ENCODE data around the gene SYT2. TPM values are rescaled to one million over a fixed set of nuclear protein-coding genes. Genes with fewer than 3 reads are reported as not detected.

Gene SYT2
- total and polyA plus RNA-seq, 4 donors: 0.01 to 0.23 (median 0.03) TPM

- H3K4me1 ChIP-seq (ENCODE audit: control insufficient read depth in 5 of 5, insufficient read depth in 5 of 5, low read length in 5 of 5): no peaks in the 10 kb centered on the region
- no peaks in the 10 kb centered on the region for H3K36me3 ChIP-seq (ENCODE audit: control insufficient read depth in 4 of 4, insufficient read depth in 4 of 4, low read length in 4 of 4)
- H3K9me3 ChIP-seq (ENCODE audit: control insufficient read depth in 4 of 4, insufficient read depth in 3 of 4, low read length in 3 of 4): no peaks in the 10 kb centered on the region
- 63 to 64% methylated on average over 3 of the region's 3 CpGs for WGBS, 2 donors
- no peak overlapping the region for H3K4me3 ChIP-seq
- no peak overlapping the region for H3K9ac ChIP-seq (ENCODE audit: insufficient read depth in 1 of 2, low read length in 2 of 2)
- no peak for TF ChIP-seq CTCF (IDR thresholded peaks at IDR 0.05; ENCODE audit: control extremely low read depth, extremely low read depth)
- DNase-seq (no peak), ATAC-seq (ENCODE audit: insufficient read depth, low FRiP score) (no peak)
- H3K27ac ChIP-seq (ENCODE audit: low read depth in 1 of 2, low read length in 1 of 2): no peak overlapping the region
- peaks cover 0 to 4% (median 0%) of the 10 kb centered on the region in 3 donors for H3K27me3 ChIP-seq (ENCODE audit: control insufficient read depth in 3 of 3, insufficient read depth in 3 of 3, low read length in 2 of 3)
Measured at GRCh38 chr1:202689082-202689481, 21.2 kb downstream of the SYT2 start.

GRCh38 chr1:202688401-202688800 is 21.9 kb downstream of the SYT2 start:
- 71 to 81% methylated on average over 7 of the region's 7 CpGs for WGBS, 2 donors
- Histone ChIP-seq H3K9me3 (ENCODE audit: control insufficient read depth in 4 of 4, insufficient read depth in 3 of 4, low read length in 3 of 4) (no peaks in the 10 kb centered on the region), H3K4me3 (no peak overlapping the region), H3K9ac (ENCODE audit: insufficient read depth in 1 of 2, low read length in 2 of 2) (no peak overlapping the region), H3K4me1 (ENCODE audit: control insufficient read depth in 5 of 5, insufficient read depth in 5 of 5, low read length in 5 of 5) (no peaks in the 10 kb centered on the region), H3K27ac (ENCODE audit: low read depth in 1 of 2, low read length in 1 of 2) (no peak overlapping the region), H3K27me3 (ENCODE audit: control insufficient read depth in 3 of 3, insufficient read depth in 3 of 3, low read length in 2 of 3) (peaks cover 0 to 4% (median 0%) of the 10 kb centered on the region in 3 donors), H3K36me3 (ENCODE audit: control insufficient read depth in 4 of 4, insufficient read depth in 4 of 4, low read length in 4 of 4) (no peaks in the 10 kb centered on the region)
- DNase-seq (no peak), ATAC-seq (ENCODE audit: insufficient read depth, low FRiP score) (no peak)
- TF ChIP-seq CTCF (IDR thresholded peaks at IDR 0.05; ENCODE audit: control extremely low read depth, extremely low read depth): no peak

- no peaks in the 10 kb centered on the region for H3K36me3 ChIP-seq (ENCODE audit: control insufficient read depth in 4 of 4, insufficient read depth in 4 of 4, low read length in 4 of 4)
- H3K4me3 ChIP-seq: no peak overlapping the region
- no peak overlapping the region for H3K9ac ChIP-seq (ENCODE audit: insufficient read depth in 1 of 2, low read length in 2 of 2)
- no peak overlapping the region for H3K27ac ChIP-seq (ENCODE audit: low read depth in 1 of 2, low read length in 1 of 2)
- H3K9me3 ChIP-seq (ENCODE audit: control insufficient read depth in 4 of 4, insufficient read depth in 3 of 4, low read length in 3 of 4): no peaks in the 10 kb centered on the region
- no peak for DNase-seq
- TF ChIP-seq CTCF (IDR thresholded peaks at IDR 0.05; ENCODE audit: control extremely low read depth, extremely low read depth): no peak
- H3K4me1 ChIP-seq (ENCODE audit: control insufficient read depth in 5 of 5, insufficient read depth in 5 of 5, low read length in 5 of 5): no peaks in the 10 kb centered on the region
- 75 to 86% methylated on average over 3 of the region's 3 CpGs for WGBS, 2 donors
- no peak for ATAC-seq (ENCODE audit: insufficient read depth, low FRiP score)
- peaks cover 0 to 4% (median 0%) of the 10 kb centered on the region in 3 donors for H3K27me3 ChIP-seq (ENCODE audit: control insufficient read depth in 3 of 3, insufficient read depth in 3 of 3, low read length in 2 of 3)
Measured at GRCh38 chr1:202687798-202688197, 22.5 kb downstream of the SYT2 start.

DNA sequence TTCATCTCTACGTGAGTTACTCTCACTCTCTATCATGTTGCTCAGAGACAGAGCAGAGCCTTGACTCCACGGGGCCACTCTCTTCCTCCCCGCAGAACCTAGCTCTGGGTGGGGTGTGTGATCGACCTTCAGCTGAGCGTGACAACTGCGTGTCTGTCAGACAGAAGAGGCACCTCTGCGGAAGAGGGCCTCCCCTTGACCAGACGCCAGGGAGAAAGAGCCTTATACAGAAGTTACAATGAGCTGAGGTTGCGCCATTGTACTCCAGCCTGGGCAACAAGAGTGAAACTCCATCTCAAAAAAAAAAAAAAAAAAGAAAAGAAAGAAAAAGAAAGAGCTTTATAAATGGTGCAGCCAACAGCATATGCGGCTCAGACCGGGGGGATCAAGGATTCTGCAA is 22.9 kb downstream of the SYT2 start:
- Histone ChIP-seq H3K4me3 (no peak overlapping the region), H3K27me3 (ENCODE audit: control insufficient read depth in 3 of 3, insufficient read depth in 3 of 3, low read length in 2 of 3) (peaks cover 0 to 4% (median 0%) of the 10 kb centered on the region in 3 donors), H3K4me1 (ENCODE audit: control insufficient read depth in 5 of 5, insufficient read depth in 5 of 5, low read length in 5 of 5) (no peaks in the 10 kb centered on the region), H3K9me3 (ENCODE audit: control insufficient read depth in 4 of 4, insufficient read depth in 3 of 4, low read length in 3 of 4) (no peaks in the 10 kb centered on the region), H3K27ac (ENCODE audit: low read depth in 1 of 2, low read length in 1 of 2) (no peak overlapping the region), H3K9ac (ENCODE audit: insufficient read depth in 1 of 2, low read length in 2 of 2) (no peak overlapping the region), H3K36me3 (ENCODE audit: control insufficient read depth in 4 of 4, insufficient read depth in 4 of 4, low read length in 4 of 4) (no peaks in the 10 kb centered on the region)
- DNase-seq: no peak
- no peak for ATAC-seq (ENCODE audit: insufficient read depth, low FRiP score)
- WGBS, 2 donors: 63 to 75% methylated on average over 11 of the region's 11 CpGs
- TF ChIP-seq CTCF (IDR thresholded peaks at IDR 0.05; ENCODE audit: control extremely low read depth, extremely low read depth): no peak

All from lung (tissue), 12 donors.